ENCODE measurements around the gene PGM2L1.

DNA sequence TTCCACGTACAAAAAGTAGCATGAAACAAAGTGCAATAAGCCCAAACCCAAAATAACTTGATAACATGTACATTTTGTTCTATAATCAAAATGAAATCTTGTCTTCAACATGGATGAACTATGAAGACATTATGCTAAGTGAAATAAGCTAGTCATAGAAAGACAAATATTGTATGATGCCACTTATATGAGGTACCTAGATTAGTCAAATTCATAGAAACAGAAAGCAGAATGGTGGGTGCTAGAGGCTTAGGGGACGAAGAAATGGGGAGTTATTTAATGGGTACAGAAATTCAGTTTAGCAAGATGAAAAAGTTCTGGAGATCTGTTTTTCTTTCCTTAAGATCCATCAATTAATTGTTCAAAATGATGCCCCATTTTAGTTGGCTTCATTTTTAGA, 7.5 kb downstream of the PGM2L1 start:
- TF ChIP-seq EZH2 (IDR thresholded peaks at IDR 0.05): no peak
- TF ChIP-seq, protein P1, sequence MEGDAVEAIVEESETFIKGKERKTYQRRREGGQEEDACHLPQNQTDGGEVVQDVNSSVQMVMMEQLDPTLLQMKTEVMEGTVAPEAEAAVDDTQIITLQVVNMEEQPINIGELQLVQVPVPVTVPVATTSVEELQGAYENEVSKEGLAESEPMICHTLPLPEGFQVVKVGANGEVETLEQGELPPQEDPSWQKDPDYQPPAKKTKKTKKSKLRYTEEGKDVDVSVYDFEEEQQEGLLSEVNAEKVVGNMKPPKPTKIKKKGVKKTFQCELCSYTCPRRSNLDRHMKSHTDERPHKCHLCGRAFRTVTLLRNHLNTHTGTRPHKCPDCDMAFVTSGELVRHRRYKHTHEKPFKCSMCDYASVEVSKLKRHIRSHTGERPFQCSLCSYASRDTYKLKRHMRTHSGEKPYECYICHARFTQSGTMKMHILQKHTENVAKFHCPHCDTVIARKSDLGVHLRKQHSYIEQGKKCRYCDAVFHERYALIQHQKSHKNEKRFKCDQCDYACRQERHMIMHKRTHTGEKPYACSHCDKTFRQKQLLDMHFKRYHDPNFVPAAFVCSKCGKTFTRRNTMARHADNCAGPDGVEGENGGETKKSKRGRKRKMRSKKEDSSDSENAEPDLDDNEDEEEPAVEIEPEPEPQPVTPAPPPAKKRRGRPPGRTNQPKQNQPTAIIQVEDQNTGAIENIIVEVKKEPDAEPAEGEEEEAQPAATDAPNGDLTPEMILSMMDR (IDR thresholded peaks at IDR 0.05): no peak
- no peak for TF ChIP-seq EZH2phosphoT487 (IDR thresholded peaks at IDR 0.05)

Measured in neural progenitor cell (in vitro differentiated cells).